Endothelial cell of hepatic sinusoid (primary cell): ENCODE measurements around the gene CXCL17.

Experiments
- in situ Hi-C: cut with HindIII; loops from 2 replicates; pipeline ENCODE4 v1.10.0; 2017; ENCODE audit warnings: low sequenced_read_pairs

Gene CXCL17

GRCh38 chr19:42426643-42427042 lies 16.1 kb downstream of the CXCL17 start:
- in situ Hi-C loops, result loop anchor here (25.0 kb wide), 1 partner anchor 289 kb away; the partner anchor contains the start of gene POU2F2

GRCh38 chr19:42424712-42425131 lies 18.0 kb downstream of the CXCL17 start:
- in situ Hi-C loops, result loop anchor here (25.0 kb wide), 1 partner anchor 287 kb away; the partner anchor contains the start of gene POU2F2

GRCh38 chr19:42424345-42424707 lies 18.4 kb downstream of the CXCL17 start:
- in situ Hi-C loops, result no loop called here

- in situ Hi-C loops, result no loop called here
These were observed 19.0 kb downstream of the CXCL17 start for GRCh38 chr19:42423462-42424344.

GRCh38 chr19:42422901-42423461 lies 19.8 kb downstream of the CXCL17 start:
- in situ Hi-C loops, result no loop called here

GRCh38 chr19:42422092-42422900 lies 20.4 kb downstream of the CXCL17 start:
- in situ Hi-C loops, result no loop called here

- in situ Hi-C loops, result no loop called here
These were observed 21.1 kb downstream of the CXCL17 start for GRCh38 chr19:42421591-42422031.

- in situ Hi-C loops, result no loop called here
These were observed 21.6 kb downstream of the CXCL17 start for GRCh38 chr19:42421101-42421500.

- in situ Hi-C loops, result no loop called here
These were observed 22.6 kb downstream of the CXCL17 start for GRCh38 chr19:42420055-42420544.

GRCh38 chr19:42419309-42419708 lies 23.4 kb downstream of the CXCL17 start:
- in situ Hi-C loops, result loop anchor here (5.0 kb wide), 1 partner anchor 87 kb away; no protein-coding TSS in a partner anchor

- in situ Hi-C loops, result no loop called here
These were observed 30.1 kb downstream of the CXCL17 start for GRCh38 chr19:42412661-42413076.

- in situ Hi-C loops, result no loop called here
These were observed 30.5 kb downstream of the CXCL17 start for GRCh38 chr19:42412227-42412626.

GRCh38 chr19:42411581-42412178 lies 31.1 kb downstream of the CXCL17 start:
- in situ Hi-C loops, result no loop called here

GRCh38 chr19:42410371-42410770 lies 32.4 kb downstream of the CXCL17 start:
- in situ Hi-C loops, result no loop called here

GRCh38 chr19:42409477-42409876 lies 33.3 kb downstream of the CXCL17 start:
- in situ Hi-C loops, result no loop called here

- in situ Hi-C loops, result no loop called here
These were observed 35.0 kb downstream of the CXCL17 start for GRCh38 chr19:42407816-42408175.

- in situ Hi-C loops, result no loop called here
These were observed 35.5 kb downstream of the CXCL17 start for GRCh38 chr19:42407085-42407815.

GRCh38 chr19:42406111-42406510 lies 36.6 kb downstream of the CXCL17 start:
- in situ Hi-C loops, result no loop called here

GRCh38 chr19:42403586-42403985 lies 39.2 kb downstream of the CXCL17 start:
- in situ Hi-C loops, result no loop called here
